ENCODE data around the gene CHD2.

CHD2 gene

GRCh38 chr15:92932946-92933649 lies 33.0 kb downstream of the CHD2 start:
- no peak for DNase-seq

GRCh38 chr15:92933831-92934230 lies 33.7 kb downstream of the CHD2 start:
- DNase-seq, result no peak

- no peak for DNase-seq
Observed at GRCh38 chr15:92934716-92935115, 34.6 kb downstream of the CHD2 start.

- no peak for DNase-seq
Observed at GRCh38 chr15:92936138-92936537, 36.0 kb downstream of the CHD2 start.

GRCh38 chr15:92936693-92937092 lies 36.6 kb downstream of the CHD2 start:
- no peak for DNase-seq

GRCh38 chr15:92937901-92938300 lies 37.8 kb downstream of the CHD2 start:
- DNase-seq, result no peak

GRCh38 chr15:92938387-92938786 lies 38.3 kb downstream of the CHD2 start:
- no peak for DNase-seq

- no peak for DNase-seq
Observed at GRCh38 chr15:92941668-92942067, 41.5 kb downstream of the CHD2 start.

- DNase-seq, result no peak
Observed at GRCh38 chr15:92942706-92943105, 42.6 kb downstream of the CHD2 start.

GRCh38 chr15:92943581-92943980 lies 43.5 kb downstream of the CHD2 start:
- no peak for DNase-seq

GRCh38 chr15:92944946-92945521 lies 44.9 kb downstream of the CHD2 start:
- DNase-seq, result no peak

GRCh38 chr15:92947071-92947730 lies 47.1 kb downstream of the CHD2 start:
- DNase-seq, result no peak

GRCh38 chr15:92949604-92950249 lies 49.6 kb downstream of the CHD2 start:
- no peak for DNase-seq

- no peak for DNase-seq
Observed at GRCh38 chr15:92951800-92952457, 51.8 kb downstream of the CHD2 start.

- DNase-seq, result no peak
Observed at GRCh38 chr15:92952458-92952850, 52.3 kb downstream of the CHD2 start.

GRCh38 chr15:92953566-92953965 lies 53.4 kb downstream of the CHD2 start:
- no peak for DNase-seq

- DNase-seq, result no peak
Observed at GRCh38 chr15:92954002-92954401, 53.9 kb downstream of the CHD2 start.

GRCh38 chr15:92954578-92954977 lies 54.5 kb downstream of the CHD2 start:
- no peak for DNase-seq

GRCh38 chr15:92955706-92956105 lies 55.6 kb downstream of the CHD2 start:
- no peak for DNase-seq

- no peak for DNase-seq
Observed at GRCh38 chr15:92958105-92958504, 58.0 kb downstream of the CHD2 start.

GRCh38 chr15:92959219-92959618 lies 59.1 kb downstream of the CHD2 start:
- no peak for DNase-seq

GRCh38 chr15:92960996-92961681 lies 61.0 kb downstream of the CHD2 start:
- no peak for DNase-seq

GRCh38 chr15:92962914-92963313 lies 62.8 kb downstream of the CHD2 start:
- DNase-seq, result no peak

Data from NCI-H1105 (cell line).